Hindlimb muscle (tissue), 1 donor: ENCODE results near the gene GRB14. TPM values are rescaled to one million over a fixed set of nuclear protein-coding genes. Genes with fewer than 3 reads are reported as not detected.
"Not testable (repeated sequence)": the region's sequence is repeated elsewhere in the genome, so short reads cannot be mapped to it uniquely, and the experiment has no call there.

ENCODE experiments used
- DNase-seq: peaks from one replicate; pipeline ENCODE4 v3.0.0-alpha.2; 2013
- polyA plus RNA-seq: library from polyadenylated mRNA; unstranded; fragments of 120-200 nt; gene quantifications from one replicate; pipeline ENCODE4 v1.2.1, GENCODE V29; 2013; ENCODE audit not compliant: insufficient read length

Gene GRB14
- polyA plus RNA-seq, result 2.4 TPM

- no peak for DNase-seq
These were observed at the start of gene GRB14 for GRCh38 chr2:164620873-164621763. Gene GRB14 (minus strand): TSS chr2:164621482. CDS start chr2:164621309, 173 bp downstream.

GRCh38 chr2:164669291-164669690 lies 48.0 kb upstream of the GRB14 start:
- DNase-seq, result no peak

GRCh38 chr2:164667566-164667965 lies 46.3 kb upstream of the GRB14 start:
- no peak for DNase-seq

- DNase-seq, result no peak
These were observed 42.8 kb upstream of the GRB14 start for GRCh38 chr2:164664070-164664469.

- no peak for DNase-seq
These were observed 41.8 kb upstream of the GRB14 start for GRCh38 chr2:164662868-164663631.

GRCh38 chr2:164662066-164662465 lies 40.8 kb upstream of the GRB14 start:
- peak; percentile 28 for DNase-seq

- no peak for DNase-seq
These were observed 40.1 kb upstream of the GRB14 start for GRCh38 chr2:164661349-164661748.

GRCh38 chr2:164657129-164657528 lies 35.8 kb upstream of the GRB14 start:
- no peak for DNase-seq

- DNase-seq, result no peak
These were observed 34.5 kb upstream of the GRB14 start for GRCh38 chr2:164655750-164656149.

- no peak for DNase-seq
These were observed 34.1 kb upstream of the GRB14 start for GRCh38 chr2:164655336-164655735.

- DNase-seq, result no peak
These were observed 30.1 kb upstream of the GRB14 start for GRCh38 chr2:164651361-164651760.

- no peak for DNase-seq
These were observed 22.9 kb upstream of the GRB14 start for GRCh38 chr2:164644036-164644700.

GRCh38 chr2:164642946-164643555 lies 21.8 kb upstream of the GRB14 start:
- no peak for DNase-seq

- DNase-seq, result no peak
These were observed 21.0 kb upstream of the GRB14 start for GRCh38 chr2:164642268-164642667.

- not testable (repeated sequence) for DNase-seq
These were observed 7.0 kb upstream of the GRB14 start for GRCh38 chr2:164628319-164628718.

- DNase-seq, result no peak
These were observed 4.2 kb upstream of the GRB14 start for GRCh38 chr2:164625378-164625971.

- DNase-seq, result no peak
These were observed 3.0 kb upstream of the GRB14 start for GRCh38 chr2:164624316-164624715.

- no peak for DNase-seq
These were observed 1.2 kb upstream of the GRB14 start for GRCh38 chr2:164622338-164623106.

- no peak for DNase-seq
These were observed 453 bp upstream of the GRB14 start for GRCh38 chr2:164621764-164622105.

GRCh38 chr2:164620457-164620856 lies 825 bp downstream of the GRB14 start:
- no peak for DNase-seq

- no peak for DNase-seq
These were observed 3.8 kb downstream of the GRB14 start for GRCh38 chr2:164617466-164617865.
